Choroid plexus epithelial cell (primary cell): ENCODE results near the gene GNL1.

Experiments
- DNase-seq: peaks from one replicate; pipeline ENCODE4 v3.0.0-alpha.2; 2010; ENCODE audit warnings: low read depth
- H3K4me3 ChIP-seq: 2 replicates; pipeline ENCODE4 v1.5.1; 2011; ENCODE audit warnings: low read depth, mild to moderate bottlenecking, control low read depth, low read length, moderate library complexity
- TF ChIP-seq, protein P1 (sequence below): conservative IDR thresholded peaks from 2 replicates; pipeline ENCODE4 v1.5.1; 2011; ENCODE audit warnings: low read depth, mild to moderate bottlenecking, control low read depth, inconsistent platforms, low read length, moderate library complexity

Gene GNL1

GRCh38 chr6:30583921-30584320 lies 27.6 kb upstream of the GNL1 start:
- H3K4me3 ChIP-seq: no peak overlapping the region
- no peak for DNase-seq
- TF ChIP-seq, protein P1, sequence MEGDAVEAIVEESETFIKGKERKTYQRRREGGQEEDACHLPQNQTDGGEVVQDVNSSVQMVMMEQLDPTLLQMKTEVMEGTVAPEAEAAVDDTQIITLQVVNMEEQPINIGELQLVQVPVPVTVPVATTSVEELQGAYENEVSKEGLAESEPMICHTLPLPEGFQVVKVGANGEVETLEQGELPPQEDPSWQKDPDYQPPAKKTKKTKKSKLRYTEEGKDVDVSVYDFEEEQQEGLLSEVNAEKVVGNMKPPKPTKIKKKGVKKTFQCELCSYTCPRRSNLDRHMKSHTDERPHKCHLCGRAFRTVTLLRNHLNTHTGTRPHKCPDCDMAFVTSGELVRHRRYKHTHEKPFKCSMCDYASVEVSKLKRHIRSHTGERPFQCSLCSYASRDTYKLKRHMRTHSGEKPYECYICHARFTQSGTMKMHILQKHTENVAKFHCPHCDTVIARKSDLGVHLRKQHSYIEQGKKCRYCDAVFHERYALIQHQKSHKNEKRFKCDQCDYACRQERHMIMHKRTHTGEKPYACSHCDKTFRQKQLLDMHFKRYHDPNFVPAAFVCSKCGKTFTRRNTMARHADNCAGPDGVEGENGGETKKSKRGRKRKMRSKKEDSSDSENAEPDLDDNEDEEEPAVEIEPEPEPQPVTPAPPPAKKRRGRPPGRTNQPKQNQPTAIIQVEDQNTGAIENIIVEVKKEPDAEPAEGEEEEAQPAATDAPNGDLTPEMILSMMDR: no peak

DNA sequence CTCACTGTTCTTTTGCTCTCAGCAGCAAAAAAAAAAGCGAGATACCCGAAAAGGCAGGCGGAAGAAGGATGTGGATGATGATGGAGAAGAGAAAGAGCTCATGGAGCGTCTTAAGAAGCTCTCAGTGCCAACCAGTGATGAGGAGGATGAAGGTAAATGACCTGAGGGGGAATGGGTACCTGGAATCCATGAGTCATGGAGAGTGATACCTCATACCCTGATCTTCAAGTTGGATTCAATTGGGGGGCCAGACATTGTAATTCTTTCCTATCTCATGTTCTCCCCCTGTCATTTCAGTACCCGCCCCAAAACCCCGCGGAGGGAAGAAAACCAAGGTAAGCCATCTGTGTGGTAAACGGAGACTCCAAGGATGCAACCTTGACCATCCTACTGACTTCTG lies 21.8 kb upstream of the GNL1 start:
- DNase-seq: no peak
- no peak overlapping the region for H3K4me3 ChIP-seq
- TF ChIP-seq, protein P1: no peak

GRCh38 chr6:30573113-30573512 lies 16.8 kb upstream of the GNL1 start:
- H3K4me3 ChIP-seq: no peak overlapping the region
- TF ChIP-seq, protein P1: no peak
- DNase-seq: no peak

DNA sequence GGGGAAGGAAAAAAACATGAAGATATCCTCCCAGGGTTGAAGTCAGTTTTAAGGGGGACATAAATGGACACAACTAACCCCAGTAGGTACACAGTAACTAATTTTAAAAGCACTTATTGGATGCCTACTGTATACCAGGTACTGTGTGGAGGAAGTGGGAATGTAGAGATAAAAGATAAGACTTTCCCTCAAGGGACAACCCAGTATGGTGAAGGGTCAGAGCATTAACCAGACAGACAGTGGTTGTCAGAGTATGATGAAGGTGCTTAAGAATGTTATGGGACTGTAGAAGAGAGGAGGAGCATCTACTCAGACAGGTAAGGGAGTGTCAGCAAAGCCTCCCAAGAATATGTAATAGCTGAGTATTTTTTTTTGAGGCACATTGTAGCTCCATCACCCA lies 15.9 kb upstream of the GNL1 start:
- H3K4me3 ChIP-seq: peak overlapping the region; percentile 79
- no peak for DNase-seq
- TF ChIP-seq, protein P1: no peak

GRCh38 chr6:30571762-30572082 lies 15.4 kb upstream of the GNL1 start:
- H3K4me3 ChIP-seq: peak overlapping the region; percentile 79
- TF ChIP-seq, protein P1: no peak
- no peak for DNase-seq

DNA sequence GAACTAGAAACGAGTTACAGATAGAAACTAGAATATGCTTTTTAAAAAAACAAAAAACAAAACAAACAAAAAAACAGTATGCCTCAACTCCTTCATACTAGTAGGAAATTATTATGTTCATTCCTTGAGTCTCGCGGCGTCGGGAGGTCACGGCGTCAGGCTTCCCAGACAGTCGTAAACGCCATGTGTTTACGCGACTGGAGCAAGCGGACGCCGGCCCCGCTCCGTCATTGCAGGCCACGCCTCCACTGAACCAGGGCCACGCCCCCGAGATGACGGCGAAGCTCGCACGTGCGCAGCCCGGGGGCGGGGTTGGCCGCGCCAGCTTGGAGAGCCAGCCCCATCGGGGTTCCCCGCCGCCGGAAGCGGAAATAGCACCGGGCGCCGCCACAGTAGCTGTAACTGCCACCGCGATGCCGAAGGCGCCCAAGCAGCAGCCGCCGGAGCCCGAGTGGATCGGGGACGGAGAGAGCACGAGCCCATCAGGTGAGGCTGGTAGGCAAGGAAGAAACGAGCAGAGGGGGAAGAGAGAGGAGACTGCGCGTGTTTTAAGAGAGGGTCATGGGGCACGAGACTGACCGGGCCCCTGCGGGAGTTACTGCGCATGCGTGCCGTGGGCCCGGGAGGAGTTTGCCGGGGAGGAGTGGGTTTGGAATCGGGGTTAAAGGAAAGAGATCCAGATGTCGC lies 14.9 kb upstream of the GNL1 start, which contains the start of gene ABCF1:
ABCF1 (plus strand) TSS at position 368 of the 687 bp plus-strand sequence; CDS start at position 414, 46 bp downstream.
- TF ChIP-seq, protein P1: no peak
- DNase-seq: peak; percentile 98

DNA sequence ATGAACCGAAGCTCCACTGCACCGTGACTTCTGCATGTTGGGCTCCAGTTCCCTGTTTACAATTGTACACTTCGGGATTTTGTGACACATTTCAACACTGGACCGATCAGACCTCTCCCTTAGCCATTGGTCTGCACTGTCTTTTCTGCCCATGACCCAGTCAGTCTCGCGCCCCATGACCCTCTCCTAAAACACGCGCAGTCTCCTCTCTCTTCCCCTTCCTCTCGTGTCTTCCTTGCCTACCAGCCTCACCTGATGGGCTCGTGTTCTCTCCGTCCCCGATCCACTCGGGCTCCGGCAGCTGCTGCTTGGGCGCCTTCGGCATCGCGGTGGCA lies 14.4 kb upstream of the GNL1 start:
- DNase-seq: no peak
- peak overlapping the region; percentile 79 for H3K4me3 ChIP-seq
- TF ChIP-seq, protein P1: no peak

More for the DNA sequence above, 14.9 kb upstream of the GNL1 start, which contains the start of gene ABCF1:
- H3K4me3 ChIP-seq: peak within 1 kb of the TSS; percentile 79
